Psoas muscle (tissue), 8 donors: ENCODE measurements around the gene ABCA2. TPM values are rescaled to one million over a fixed set of nuclear protein-coding genes. Genes with fewer than 3 reads are reported as not detected.

ENCODE experiments used
- ATAC-seq, 4 donors: fragments of 200-7000 bp; cut with Tn5 transposase; one replicate each; pipeline ENCODE4 v1.9.1; 2020; ENCODE audit warnings: moderate library complexity in 3 of 4, mild to moderate bottlenecking in 2 of 4
- DNase-seq, 2 donors: peaks; one replicate each; pipeline ENCODE4 v3.0.0-alpha.2; 2020
- H3K27ac ChIP-seq: fragments of 200-600 bp; one replicate; pipeline ENCODE4 v1.8.0; 2022
- H3K27me3 ChIP-seq, 3 donors: fragments of 200-600 bp in 1 of 3; one replicate each; pipeline versions ENCODE4 v1.6.1 to v1.8.0; 2013 to 2022; ENCODE audit warnings: low read length in 2 of 3, mild to moderate bottlenecking in 2 of 3, moderate library complexity in 1 of 3; ENCODE audit not compliant: insufficient read depth in 3 of 3
- H3K36me3 ChIP-seq, 2 donors: fragments of 200-600 bp in 1 of 2; one replicate each; pipeline versions ENCODE4 v1.6.1 to v1.8.0; 2013 to 2022; ENCODE audit warnings: low read depth in 1 of 2, mild to moderate bottlenecking in 1 of 2, moderate library complexity in 1 of 2; ENCODE audit not compliant: insufficient read depth in 1 of 2
- H3K4me1 ChIP-seq: fragments of 200-600 bp; one replicate; pipeline ENCODE4 v1.8.0; 2022
- H3K4me3 ChIP-seq: fragments of 200-600 bp; one replicate; pipeline ENCODE4 v1.8.0; 2022; ENCODE audit warnings: mild to moderate bottlenecking
- H3K9me3 ChIP-seq: fragments of 200-600 bp; one replicate; pipeline ENCODE4 v1.8.0; 2022
- CTCF ChIP-seq: fragments of 200-600 bp; IDR thresholded peaks from one replicate; pipeline ENCODE4 v1.8.0; 2022; ENCODE audit warnings: antibody characterized with exemption
- WGBS, 3 donors: extraction: QIAGEN DNeasy Blood & Tissue Kit; methylation state at CpG; one replicate each; pipeline versions ENCODE4 v1.1.6 to v1.1.7; 2013; 5-methylcytosine and 5-hydroxymethylcytosine counted together
- intact Hi-C, 2 donors: fragments of 100-400 bp; cut with DNase I; formaldehyde crosslinking; loops; one replicate each; pipeline versions ENCODE4 v1.11.0 to v1.14.2; 2022
- polyA plus RNA-seq, 3 donors: library from polyadenylated mRNA; stranded (reverse); fragments of 200-250 nt; gene quantifications; one replicate each; pipeline ENCODE4 v1.2.3, GENCODE V29; 2013
- total RNA-seq, 4 donors: library from RNA; stranded (reverse); fragmentation: NEBNext Ultra II Directional in 2 of 4; extraction: Animal tissue kit (Norgen Biotek cat#: 25700) in 2 of 4; gene quantifications; one replicate each; pipeline versions ENCODE4 v1.2.1 to v1.2.4, GENCODE V29; 2021 to 2023
- donor health status: healthy with polysubstance abuse.
- donor health status: DM: no; HTN: no; CAD: no; lungs with moderate emphysema.
- donor health status: Bipolar disorder and iron deficiency.
- donor health status: healthy.
- donor health status: DM: yes; HTN: yes; CAD: no.
- donor health status: DM: no; HTN: no; CAD: no.
- donor health status: DM: no; HTN: no; CAD: no.
- donor health status: DM: yes; HTN: yes; CAD: no.

The ABCA2 gene
- total and polyA plus RNA-seq, 7 donors: 6.9 to 23.5 (median 12.2) TPM

DNA sequence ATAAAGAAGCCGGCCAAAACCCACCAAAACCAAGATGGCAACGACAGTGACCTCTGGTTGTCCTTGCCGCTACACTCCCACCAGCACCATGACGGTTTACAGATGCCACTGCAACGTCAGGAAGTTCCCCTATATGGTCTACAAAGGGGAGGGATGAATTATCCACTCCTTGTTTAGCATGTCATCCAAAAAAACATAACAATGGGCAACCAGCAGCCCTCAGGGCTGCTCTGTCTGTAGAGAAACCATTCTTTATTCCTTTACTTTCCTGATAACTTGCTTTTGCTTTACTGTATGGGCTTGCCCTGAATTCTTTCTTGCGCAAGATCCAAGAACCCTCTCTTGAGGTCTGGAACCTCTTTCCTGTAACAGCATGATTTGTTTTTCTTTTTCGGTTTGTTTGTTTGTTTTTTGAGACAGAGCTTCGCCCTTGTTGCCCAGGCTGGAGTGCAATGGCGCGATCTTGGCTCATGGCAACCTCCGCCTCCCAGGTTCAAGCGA, 47.3 kb upstream of the ABCA2 start:
- Histone ChIP-seq H3K36me3 (peaks cover 0 to 6% of the 10 kb centered on the region in 2 donors), H3K27ac (no peak overlapping the region), H3K4me1 (peaks cover 16% of the 10 kb centered on the region), H3K4me3 (no peak overlapping the region), H3K27me3 (peaks cover 0 to 4% (median 0%) of the 10 kb centered on the region in 3 donors), H3K9me3 (no peaks in the 10 kb centered on the region)
- ATAC-seq: no peak
- no peak for DNase-seq
- WGBS, 3 donors: 85 to 89% (median 88%) methylated on average over 12 of the region's 12 CpGs
- intact Hi-C loops: no loop called here
- TF ChIP-seq CTCF: no peak

DNA sequence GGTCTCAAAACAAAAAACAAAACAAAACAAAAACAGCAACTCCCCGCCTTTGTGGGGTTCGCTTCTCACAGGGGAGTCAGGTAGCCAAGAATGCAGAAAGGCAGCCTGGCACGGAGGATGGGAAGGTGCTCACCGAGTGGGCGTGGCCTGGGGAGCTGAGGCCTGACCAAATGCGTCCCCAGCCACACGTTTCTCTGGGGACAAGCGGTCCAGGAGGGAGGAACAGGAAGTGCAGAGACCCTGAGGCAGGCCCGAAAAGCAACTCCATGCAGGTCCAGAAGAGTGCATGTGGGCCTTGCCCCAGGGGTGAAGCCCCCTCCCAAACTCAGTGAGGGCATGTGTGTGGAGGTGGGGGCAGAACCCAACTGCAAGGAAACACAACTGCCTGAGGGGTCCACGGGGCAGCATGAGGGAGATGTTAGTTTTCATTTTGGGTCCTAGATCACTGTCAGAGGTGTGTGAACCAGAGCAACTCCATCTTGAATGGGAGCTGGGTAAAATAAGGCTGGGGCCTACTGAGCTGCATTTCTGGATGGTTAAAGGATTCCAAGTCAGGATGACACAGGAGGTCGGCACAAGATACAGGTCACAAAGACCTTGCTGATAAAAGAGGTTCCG, 46.7 kb upstream of the ABCA2 start:
- H3K4me1 ChIP-seq: peaks cover 16% of the 10 kb centered on the region
- peak in 1 of 2 donors; percentile 9 for DNase-seq
- peaks cover 0 to 4% (median 0%) of the 10 kb centered on the region in 3 donors for H3K27me3 ChIP-seq
- H3K9me3 ChIP-seq: no peaks in the 10 kb centered on the region
- no peak overlapping the region for H3K4me3 ChIP-seq
- H3K36me3 ChIP-seq: peaks cover 0 to 6% of the 10 kb centered on the region in 2 donors
- H3K27ac ChIP-seq: no peak overlapping the region
- TF ChIP-seq CTCF: no peak
- no peak for ATAC-seq
- 81 to 86% (median 82%) methylated on average over 12 of the region's 12 CpGs for WGBS, 3 donors
- intact Hi-C loops: no loop called here

- intact Hi-C loops: no loop called here
- ATAC-seq: no peak
- DNase-seq: peak in 1 of 2 donors; percentile 3
- H3K4me1 ChIP-seq: peaks cover 16% of the 10 kb centered on the region
- 82 to 88% (median 85%) methylated on average over 8 of the region's 8 CpGs for whole genome bisulfite sequencing, 3 donors
- no peak overlapping the region for H3K4me3 ChIP-seq
- H3K36me3 ChIP-seq: peaks cover 0 to 2% of the 10 kb centered on the region in 2 donors
- H3K27me3 ChIP-seq: peaks cover 0 to 12% (median 5%) of the 10 kb centered on the region in 3 donors
- no peak for TF ChIP-seq CTCF
- H3K27ac ChIP-seq: no peak overlapping the region
- no peaks in the 10 kb centered on the region for H3K9me3 ChIP-seq
These were observed 46.0 kb upstream of the ABCA2 start for GRCh38 chr9:137073992-137074399.

DNA sequence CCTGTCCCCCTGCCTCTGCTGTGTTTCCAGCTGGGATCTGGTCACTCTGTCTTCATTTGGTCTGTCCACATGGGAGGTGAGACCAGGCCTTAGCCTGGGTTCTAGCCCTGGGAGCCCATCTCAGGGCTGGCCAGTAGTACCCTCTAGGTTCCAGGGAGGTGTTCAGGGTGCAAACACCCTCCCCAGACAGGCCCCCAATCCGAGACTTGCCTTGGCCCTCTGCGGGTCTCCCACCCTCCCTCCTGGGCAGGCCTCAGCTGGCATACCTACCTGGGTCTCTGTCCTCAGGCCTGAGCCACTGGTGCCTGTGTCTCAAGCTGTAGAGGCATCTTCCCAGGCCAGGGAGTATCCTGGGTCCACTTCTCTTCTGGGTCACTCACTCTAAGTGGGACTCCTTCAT, 43.2 kb upstream of the ABCA2 start:
- ATAC-seq (peak in 2 of 4 donors; percentile 0 to 5), DNase-seq (peak in 1 of 2 donors; percentile 7)
- TF ChIP-seq CTCF: no peak
- peaks cover 0 to 10% (median 5%) of the 10 kb centered on the region in 3 donors for H3K27me3 ChIP-seq
- 68 to 86% (median 85%) methylated on average over 2 of the region's 2 CpGs for WGBS, 3 donors
- peak overlapping the region; percentile 58 for H3K4me3 ChIP-seq
- intact Hi-C loops: no loop called here
- no peaks in the 10 kb centered on the region for H3K9me3 ChIP-seq
- peaks cover 4% of the 10 kb centered on the region for H3K4me1 ChIP-seq
- H3K36me3 ChIP-seq: no peaks in the 10 kb centered on the region
- H3K27ac ChIP-seq: no peak overlapping the region
